Peyer's patch (tissue), 4 donors: ENCODE data around the gene PRPS1. TPM values are rescaled to one million over a fixed set of nuclear protein-coding genes. Genes with fewer than 3 reads are reported as not detected.
"Not testable (repeated sequence)": the region's sequence is repeated elsewhere in the genome, so short reads cannot be mapped to it uniquely, and the experiment has no call there.

ENCODE experiments used
- DNase-seq, 3 donors: peaks; one replicate each; pipeline ENCODE4 v3.0.0-alpha.2; 2017 to 2019
- H3K27ac ChIP-seq, 4 donors: fragments of 200-600 bp; sonication (generic); one replicate each; pipeline ENCODE4 v1.5.1; 2016 to 2019
- H3K27me3 ChIP-seq, 2 donors: fragments of 200-600 bp; sonication (generic); one replicate each; pipeline ENCODE4 v1.5.1; 2019
- H3K36me3 ChIP-seq, 3 donors: fragments of 200-600 bp; sonication (generic); one replicate each; pipeline ENCODE4 v1.5.1; 2016 to 2019
- H3K4me1 ChIP-seq, 4 donors: fragments of 200-600 bp; sonication (generic); one replicate each; pipeline ENCODE4 v1.5.1; 2016 to 2019
- H3K4me3 ChIP-seq, 4 donors: fragments of 200-600 bp; sonication (generic); 1 replicate in 3 of 4; 2 replicates in 1 of 4; pipeline ENCODE4 v1.5.1; 2016 to 2019; ENCODE audit warnings: mild to moderate bottlenecking in 1 of 4
- H3K9me3 ChIP-seq, 4 donors: fragments of 200-600 bp; sonication (generic); one replicate each; pipeline ENCODE4 v1.5.1; 2016 to 2019; ENCODE audit warnings: mild to moderate bottlenecking in 1 of 4
- POLR2A ChIP-seq, 2 donors: fragments of 450-650 bp; IDR thresholded peaks; one replicate each; pipeline ENCODE4 v1.5.1; 2017; ENCODE audit warnings: antibody characterized with exemption in 2 of 2, mild to moderate bottlenecking in 2 of 2, moderate library complexity in 2 of 2
- total RNA-seq, 4 donors: library from RNA; depleted of rRNA; stranded (reverse); fragments of >200 nt; gene quantifications; one replicate each; pipeline ENCODE4 v1.1.0, GENCODE V29; 2016
- TF ChIP-seq, protein P1 (sequence below), 6 experiments: fragments of 450-650 bp in 4 of 6; fragments of 200-600 bp in 2 of 6; sonication (generic) in 1 of 6; IDR thresholded peaks; one replicate each; pipeline ENCODE4 v1.5.1; 2017 to 2019; ENCODE audit warnings: antibody characterized with exemption in 6 of 6, mild to moderate bottlenecking in 3 of 6, moderate library complexity in 1 of 6

The PRPS1 gene
- total RNA-seq, 4 donors from 2014 or later: 2.6 to 43.7 (median 9.3) TPM

- no peak for DNase-seq
- no peaks in the 10 kb centered on the region for H3K4me1 ChIP-seq
- H3K27me3 ChIP-seq: no peaks in the 10 kb centered on the region
- H3K36me3 ChIP-seq: no peaks in the 10 kb centered on the region
- TF ChIP-seq POLR2A (IDR thresholded peaks at IDR 0.05): no peak
- TF ChIP-seq, protein P1, sequence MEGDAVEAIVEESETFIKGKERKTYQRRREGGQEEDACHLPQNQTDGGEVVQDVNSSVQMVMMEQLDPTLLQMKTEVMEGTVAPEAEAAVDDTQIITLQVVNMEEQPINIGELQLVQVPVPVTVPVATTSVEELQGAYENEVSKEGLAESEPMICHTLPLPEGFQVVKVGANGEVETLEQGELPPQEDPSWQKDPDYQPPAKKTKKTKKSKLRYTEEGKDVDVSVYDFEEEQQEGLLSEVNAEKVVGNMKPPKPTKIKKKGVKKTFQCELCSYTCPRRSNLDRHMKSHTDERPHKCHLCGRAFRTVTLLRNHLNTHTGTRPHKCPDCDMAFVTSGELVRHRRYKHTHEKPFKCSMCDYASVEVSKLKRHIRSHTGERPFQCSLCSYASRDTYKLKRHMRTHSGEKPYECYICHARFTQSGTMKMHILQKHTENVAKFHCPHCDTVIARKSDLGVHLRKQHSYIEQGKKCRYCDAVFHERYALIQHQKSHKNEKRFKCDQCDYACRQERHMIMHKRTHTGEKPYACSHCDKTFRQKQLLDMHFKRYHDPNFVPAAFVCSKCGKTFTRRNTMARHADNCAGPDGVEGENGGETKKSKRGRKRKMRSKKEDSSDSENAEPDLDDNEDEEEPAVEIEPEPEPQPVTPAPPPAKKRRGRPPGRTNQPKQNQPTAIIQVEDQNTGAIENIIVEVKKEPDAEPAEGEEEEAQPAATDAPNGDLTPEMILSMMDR (IDR thresholded peaks at IDR 0.05): no peak
- no peak overlapping the region for H3K4me3 ChIP-seq
- no peaks in the 10 kb centered on the region for H3K9me3 ChIP-seq
- H3K27ac ChIP-seq: no peak overlapping the region
These were observed 25.5 kb upstream of the PRPS1 start for GRCh38 chrX:107602694-107603239.

DNA sequence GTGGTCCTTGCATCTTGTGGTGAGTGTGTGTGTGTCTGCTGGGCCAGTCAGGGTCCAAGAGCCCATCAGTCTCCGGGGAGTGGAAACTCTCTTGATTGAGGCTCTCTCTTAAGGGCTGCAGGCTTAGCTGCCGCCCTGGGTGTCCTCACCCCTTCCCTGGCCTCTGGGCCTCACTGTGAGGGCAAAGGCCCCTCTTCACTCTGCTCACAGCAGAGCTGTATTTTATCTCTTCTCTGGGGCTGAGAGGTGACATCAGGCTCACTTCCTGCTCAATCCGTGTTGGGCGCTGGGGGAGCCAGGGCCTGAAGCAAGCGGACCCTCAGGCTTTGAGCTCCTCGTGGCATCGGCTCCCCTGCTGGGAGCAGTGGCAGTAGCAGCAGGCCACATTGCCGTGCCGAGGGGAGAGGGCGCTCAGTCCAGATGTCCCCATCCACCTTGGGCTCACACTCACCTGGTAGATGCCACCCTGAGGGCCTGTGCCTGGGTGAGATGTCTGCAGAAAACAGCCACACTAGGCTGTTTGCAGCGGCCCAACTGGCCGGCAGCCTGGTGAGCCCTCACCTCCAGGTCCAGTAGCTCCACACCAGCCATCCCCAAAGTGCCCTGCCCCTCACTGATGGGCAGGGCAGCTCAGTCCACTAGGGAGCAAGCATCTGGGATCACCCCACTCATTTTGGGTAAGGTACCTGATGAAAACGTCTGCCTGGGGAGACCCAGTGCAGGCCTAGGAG lies 24.7 kb upstream of the PRPS1 start:
- no peak overlapping the region for H3K4me3 ChIP-seq
- DNase-seq: no peak
- no peaks in the 10 kb centered on the region for H3K27me3 ChIP-seq
- no peak for TF ChIP-seq POLR2A (IDR thresholded peaks at IDR 0.05)
- TF ChIP-seq, protein P1 (IDR thresholded peaks at IDR 0.05): no peak
- H3K4me1 ChIP-seq: no peaks in the 10 kb centered on the region
- H3K27ac ChIP-seq: no peak overlapping the region
- H3K9me3 ChIP-seq: no peaks in the 10 kb centered on the region
- H3K36me3 ChIP-seq: no peaks in the 10 kb centered on the region

DNA sequence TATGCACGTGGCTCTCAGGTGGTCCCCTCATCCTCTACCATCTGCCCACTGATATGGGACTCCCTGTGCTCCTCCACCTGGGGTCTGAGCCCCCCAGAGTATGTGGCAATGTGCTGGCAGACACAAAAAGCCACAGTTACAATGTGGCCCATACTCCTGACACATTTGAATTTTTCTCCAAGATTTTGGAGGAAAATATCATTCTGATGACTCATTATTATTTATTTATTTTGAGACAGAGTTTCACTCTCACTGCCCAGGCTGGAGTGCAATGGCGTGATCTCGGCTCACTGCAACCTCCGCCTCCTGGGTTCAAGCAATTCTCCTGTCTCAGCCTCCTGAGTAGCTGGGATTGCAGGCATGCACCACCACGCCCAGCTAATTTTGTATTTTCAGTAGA lies 19.2 kb upstream of the PRPS1 start:
- not testable (repeated sequence) for H3K4me1 ChIP-seq, H3K27ac ChIP-seq, H3K9me3 ChIP-seq, DNase-seq, H3K36me3 ChIP-seq, H3K27me3 ChIP-seq, H3K4me3 ChIP-seq

GRCh38 chrX:107610667-107611066 lies 17.6 kb upstream of the PRPS1 start:
- no peaks in the 10 kb centered on the region for H3K36me3 ChIP-seq
- H3K27me3 ChIP-seq: no peaks in the 10 kb centered on the region
- H3K4me1 ChIP-seq: no peaks in the 10 kb centered on the region
- TF ChIP-seq, protein P1 (IDR thresholded peaks at IDR 0.05): no peak
- DNase-seq: no peak
- H3K9me3 ChIP-seq: no peaks in the 10 kb centered on the region
- H3K27ac ChIP-seq: no peak overlapping the region
- H3K4me3 ChIP-seq: no peak overlapping the region

GRCh38 chrX:107619885-107620322 lies 8.4 kb upstream of the PRPS1 start:
- H3K4me3 ChIP-seq: no peak overlapping the region
- no peaks in the 10 kb centered on the region for H3K9me3 ChIP-seq
- H3K27ac ChIP-seq: no peak overlapping the region
- no peaks in the 10 kb centered on the region for H3K27me3 ChIP-seq
- TF ChIP-seq POLR2A (IDR thresholded peaks at IDR 0.05): no peak
- TF ChIP-seq, protein P1 (IDR thresholded peaks at IDR 0.05): no peak
- DNase-seq: no peak
- H3K36me3 ChIP-seq: no peaks in the 10 kb centered on the region
- H3K4me1 ChIP-seq: no peaks in the 10 kb centered on the region

- H3K27ac ChIP-seq: no peak overlapping the region
- DNase-seq: no peak
- no peaks in the 10 kb centered on the region for H3K36me3 ChIP-seq
- no peaks in the 10 kb centered on the region for H3K27me3 ChIP-seq
- H3K9me3 ChIP-seq: no peaks in the 10 kb centered on the region
- no peak overlapping the region for H3K4me3 ChIP-seq
- TF ChIP-seq POLR2A (IDR thresholded peaks at IDR 0.05): no peak
- TF ChIP-seq, protein P1 (IDR thresholded peaks at IDR 0.05): no peak
- H3K4me1 ChIP-seq: no peaks in the 10 kb centered on the region
These were observed 3.4 kb upstream of the PRPS1 start for GRCh38 chrX:107624893-107625292.
